ENCODE measurements around the gene SCN10A. TPM values are rescaled to one million over a fixed set of nuclear protein-coding genes. Genes with fewer than 3 reads are reported as not detected.

The SCN10A gene
- total and polyA plus RNA-seq, 3 experiments from 2014 or later = not detected

- Mint-ChIP-seq H3K36me3 (no peaks in the 10 kb centered on the region), H3K27ac (no peak overlapping the region), H3K4me3 (no peak overlapping the region), H3K27me3 (peaks cover 10 to 41% of the 10 kb centered on the region in 2 donors), H3K4me1 (no peaks in the 10 kb centered on the region), H3K9me3 (peaks cover 0 to 2% (median 0%) of the 10 kb centered on the region in 5 donors)
- Histone ChIP-seq H3K27ac (ENCODE audit: low read depth, low read length) (no peak overlapping the region), H3K9me3 (ENCODE audit: low read length) (no peaks in the 10 kb centered on the region), H3K4me1 (ENCODE audit: insufficient read depth, low read length) (no peaks in the 10 kb centered on the region), H3K4me3 (ENCODE audit: low read length) (no peak overlapping the region), H3K36me3 (ENCODE audit: insufficient read depth, low read length) (no peaks in the 10 kb centered on the region), H3K27me3 (ENCODE audit: insufficient read depth, low read length, poor library complexity, severe bottlenecking) (no peaks in the 10 kb centered on the region)
- DNase-seq = no peak
- ChIA-PET POLR2A (no interaction called here), CTCF (interaction anchor here (1.4 kb wide), 1 partner anchor 14 kb away, joined by 5 read pairs; no protein-coding TSS in a partner anchor)
Measured at GRCh38 chr3:38739931-38740330, 76.1 kb downstream of the SCN10A start.

- H3K9me3 ChIP-seq (ENCODE audit: low read length) = no peaks in the 10 kb centered on the region
- peaks cover 0 to 2% (median 0%) of the 10 kb centered on the region in 5 donors for H3K9me3 Mint-ChIP-seq
- H3K27me3 Mint-ChIP-seq = peaks cover 10 to 41% of the 10 kb centered on the region in 2 donors
- H3K27ac ChIP-seq (ENCODE audit: low read depth, low read length) = no peak overlapping the region
- CTCF ChIA-PET = interaction anchor here (1.4 kb wide), 1 partner anchor 14 kb away, joined by 5 read pairs; no protein-coding TSS in a partner anchor
- H3K27ac Mint-ChIP-seq = no peak overlapping the region
- no peaks in the 10 kb centered on the region for H3K36me3 ChIP-seq (ENCODE audit: insufficient read depth, low read length)
- no peaks in the 10 kb centered on the region for H3K27me3 ChIP-seq (ENCODE audit: insufficient read depth, low read length, poor library complexity, severe bottlenecking)
- DNase-seq = no peak
- POLR2A ChIA-PET = no interaction called here
- H3K36me3 Mint-ChIP-seq = no peaks in the 10 kb centered on the region
- H3K4me1 Mint-ChIP-seq = no peaks in the 10 kb centered on the region
- no peaks in the 10 kb centered on the region for H3K4me1 ChIP-seq (ENCODE audit: insufficient read depth, low read length)
- no peak overlapping the region for H3K4me3 Mint-ChIP-seq
- H3K4me3 ChIP-seq (ENCODE audit: low read length) = no peak overlapping the region
Measured at GRCh38 chr3:38739396-38739689, 76.7 kb downstream of the SCN10A start.

GRCh38 chr3:38738630-38739395 lies 77.2 kb downstream of the SCN10A start:
- H3K9me3 ChIP-seq (ENCODE audit: low read length) = no peaks in the 10 kb centered on the region
- H3K4me1 ChIP-seq (ENCODE audit: insufficient read depth, low read length) = no peaks in the 10 kb centered on the region
- Mint-ChIP-seq H3K36me3 (no peaks in the 10 kb centered on the region), H3K9me3 (peaks cover 0 to 2% (median 0%) of the 10 kb centered on the region in 5 donors), H3K4me1 (no peaks in the 10 kb centered on the region), H3K27me3 (peaks cover 10 to 38% of the 10 kb centered on the region in 2 donors), H3K27ac (no peak overlapping the region), H3K4me3 (no peak overlapping the region)
- no peaks in the 10 kb centered on the region for H3K27me3 ChIP-seq (ENCODE audit: insufficient read depth, low read length, poor library complexity, severe bottlenecking)
- H3K36me3 ChIP-seq (ENCODE audit: insufficient read depth, low read length) = no peaks in the 10 kb centered on the region
- no peak overlapping the region for H3K27ac ChIP-seq (ENCODE audit: low read depth, low read length)
- CTCF ChIA-PET = interaction anchor here (1.4 kb wide), 1 partner anchor 13 kb away, joined by 5 read pairs; no protein-coding TSS in a partner anchor
- no peak overlapping the region for H3K4me3 ChIP-seq (ENCODE audit: low read length)
- DNase-seq = no peak
- POLR2A ChIA-PET = no interaction called here

- H3K27me3 Mint-ChIP-seq = peaks cover 5% of the 10 kb centered on the region in 2 donors
- no peaks in the 10 kb centered on the region for H3K4me1 ChIP-seq (ENCODE audit: insufficient read depth, low read length)
- H3K4me1 Mint-ChIP-seq = no peaks in the 10 kb centered on the region
- H3K27me3 ChIP-seq (ENCODE audit: insufficient read depth, low read length, poor library complexity, severe bottlenecking) = no peaks in the 10 kb centered on the region
- no peaks in the 10 kb centered on the region for H3K36me3 ChIP-seq (ENCODE audit: insufficient read depth, low read length)
- H3K4me3 Mint-ChIP-seq = no peak overlapping the region
- ChIA-PET POLR2A (no interaction called here), CTCF (no interaction called here)
- H3K4me3 ChIP-seq (ENCODE audit: low read length) = no peak overlapping the region
- no peak overlapping the region for H3K27ac ChIP-seq (ENCODE audit: low read depth, low read length)
- H3K9me3 Mint-ChIP-seq = no peaks in the 10 kb centered on the region
- H3K36me3 Mint-ChIP-seq = no peaks in the 10 kb centered on the region
- DNase-seq = no peak
- peak overlapping the region in 1 of 8 donors; percentile 5 for H3K27ac Mint-ChIP-seq
- H3K9me3 ChIP-seq (ENCODE audit: low read length) = no peaks in the 10 kb centered on the region
Measured at GRCh38 chr3:38731522-38731921, 84.5 kb downstream of the SCN10A start.

GRCh38 chr3:38730281-38730680 lies 85.7 kb downstream of the SCN10A start:
- Histone ChIP-seq H3K27me3 (ENCODE audit: insufficient read depth, low read length, poor library complexity, severe bottlenecking) (no peaks in the 10 kb centered on the region), H3K36me3 (ENCODE audit: insufficient read depth, low read length) (no peaks in the 10 kb centered on the region), H3K27ac (ENCODE audit: low read depth, low read length) (no peak overlapping the region), H3K9me3 (ENCODE audit: low read length) (no peaks in the 10 kb centered on the region), H3K4me3 (ENCODE audit: low read length) (no peak overlapping the region), H3K4me1 (ENCODE audit: insufficient read depth, low read length) (no peaks in the 10 kb centered on the region)
- CTCF ChIA-PET = no interaction called here
- Mint-ChIP-seq H3K4me3 (no peak overlapping the region), H3K27ac (no peak overlapping the region), H3K4me1 (no peaks in the 10 kb centered on the region), H3K27me3 (peaks cover 5 to 13% of the 10 kb centered on the region in 2 donors), H3K9me3 (no peaks in the 10 kb centered on the region), H3K36me3 (no peaks in the 10 kb centered on the region)
- DNase-seq = no peak
- POLR2A ChIA-PET = no interaction called here

- no peak overlapping the region for H3K4me3 Mint-ChIP-seq
- no peak overlapping the region for H3K27ac Mint-ChIP-seq
- ChIA-PET CTCF (no interaction called here), POLR2A (no interaction called here)
- DNase-seq = no peak
- H3K36me3 Mint-ChIP-seq = no peaks in the 10 kb centered on the region
- no peak overlapping the region for H3K27ac ChIP-seq (ENCODE audit: low read depth, low read length)
- no peaks in the 10 kb centered on the region for H3K9me3 ChIP-seq (ENCODE audit: low read length)
- H3K27me3 Mint-ChIP-seq = peaks cover 5 to 28% of the 10 kb centered on the region in 2 donors
- H3K4me1 Mint-ChIP-seq = no peaks in the 10 kb centered on the region
- no peaks in the 10 kb centered on the region for H3K27me3 ChIP-seq (ENCODE audit: insufficient read depth, low read length, poor library complexity, severe bottlenecking)
- H3K4me1 ChIP-seq (ENCODE audit: insufficient read depth, low read length) = no peaks in the 10 kb centered on the region
- no peaks in the 10 kb centered on the region for H3K9me3 Mint-ChIP-seq
- H3K36me3 ChIP-seq (ENCODE audit: insufficient read depth, low read length) = no peaks in the 10 kb centered on the region
- H3K4me3 ChIP-seq (ENCODE audit: low read length) = no peak overlapping the region
Measured at GRCh38 chr3:38728008-38728407, 88.0 kb downstream of the SCN10A start.

- Histone ChIP-seq H3K27ac (ENCODE audit: low read depth, low read length) (no peak overlapping the region), H3K9me3 (ENCODE audit: low read length) (no peaks in the 10 kb centered on the region), H3K27me3 (ENCODE audit: insufficient read depth, low read length, poor library complexity, severe bottlenecking) (no peaks in the 10 kb centered on the region), H3K4me1 (ENCODE audit: insufficient read depth, low read length) (no peaks in the 10 kb centered on the region), H3K36me3 (ENCODE audit: insufficient read depth, low read length) (no peaks in the 10 kb centered on the region), H3K4me3 (ENCODE audit: low read length) (no peak overlapping the region)
- ChIA-PET POLR2A (no interaction called here), CTCF (no interaction called here)
- Mint-ChIP-seq H3K36me3 (no peaks in the 10 kb centered on the region), H3K27ac (no peak overlapping the region), H3K9me3 (peaks cover 0 to 2% (median 0%) of the 10 kb centered on the region in 5 donors), H3K27me3 (peaks cover 3 to 22% of the 10 kb centered on the region in 2 donors), H3K4me3 (no peak overlapping the region), H3K4me1 (no peaks in the 10 kb centered on the region)
- no peak for DNase-seq
Measured at GRCh38 chr3:38726751-38727150, 89.3 kb downstream of the SCN10A start.

GRCh38 chr3:38725726-38726419 lies 90.1 kb downstream of the SCN10A start:
- CTCF ChIA-PET = interaction anchor here (1.2 kb wide), 1 partner anchor 14 kb away, joined by 5 read pairs; no protein-coding TSS in a partner anchor

More at GRCh38 chr3:38725726-38726419, 90.1 kb downstream of the SCN10A start:
- H3K36me3 Mint-ChIP-seq = no peaks in the 10 kb centered on the region
- no peak for DNase-seq
- no peak overlapping the region for H3K27ac ChIP-seq (ENCODE audit: low read depth, low read length)
- no peaks in the 10 kb centered on the region for H3K9me3 ChIP-seq (ENCODE audit: low read length)
- H3K36me3 ChIP-seq (ENCODE audit: insufficient read depth, low read length) = no peaks in the 10 kb centered on the region
- H3K27me3 ChIP-seq (ENCODE audit: insufficient read depth, low read length, poor library complexity, severe bottlenecking) = no peaks in the 10 kb centered on the region
- POLR2A ChIA-PET = no interaction called here
- no peak overlapping the region for H3K27ac Mint-ChIP-seq
- H3K4me1 Mint-ChIP-seq = no peaks in the 10 kb centered on the region
- peaks cover 3 to 28% of the 10 kb centered on the region in 2 donors for H3K27me3 Mint-ChIP-seq
- no peak overlapping the region for H3K4me3 ChIP-seq (ENCODE audit: low read length)
- peaks cover 0 to 2% (median 0%) of the 10 kb centered on the region in 5 donors for H3K9me3 Mint-ChIP-seq
- no peaks in the 10 kb centered on the region for H3K4me1 ChIP-seq (ENCODE audit: insufficient read depth, low read length)
- H3K4me3 Mint-ChIP-seq = peak overlapping the region in 1 of 7 donors; percentile 43
